ENCODE measurements around the gene GLB1L3. TPM values are rescaled to one million over a fixed set of nuclear protein-coding genes. Genes with fewer than 3 reads are reported as not detected.

Gene GLB1L3
- total and polyA plus RNA-seq, 2 of the 4 experiments (the other 2 are of a cell fraction) = not detected

DNA sequence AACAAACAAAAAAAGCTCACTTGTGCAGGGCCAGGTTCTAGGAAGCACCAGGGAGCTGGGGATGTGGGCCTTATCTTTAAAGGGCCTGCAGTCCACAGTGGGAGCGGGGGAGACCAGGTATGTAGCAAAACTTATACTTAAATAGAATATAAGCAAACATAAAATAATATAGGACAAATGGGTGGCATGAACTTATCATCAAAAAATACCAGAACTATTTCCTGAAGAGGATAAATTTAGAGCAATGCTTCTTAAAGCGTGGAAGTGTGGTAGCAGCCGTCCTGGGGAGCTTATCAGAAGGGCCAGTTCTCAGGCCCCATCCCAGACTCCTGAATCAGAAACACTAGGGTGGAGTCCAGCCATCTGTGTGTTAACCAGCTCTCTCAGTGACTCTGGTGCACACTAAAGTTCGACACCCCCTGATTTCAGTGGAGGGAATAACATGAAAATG lies 42.4 kb upstream of the GLB1L3 start:
- no peaks in the 10 kb centered on the region for H3K9me3 ChIP-seq (ENCODE audit: control insufficient read depth, insufficient read depth, low read length)
- H3K18ac ChIP-seq (ENCODE audit: low read depth, low read length) = no peak overlapping the region
- no TSS peak for BruUV-seq (replicated peaks)
- no peak overlapping the region for H4K8ac ChIP-seq (ENCODE audit: low read depth in 2 of 2, low read length in 2 of 2)
- in situ Hi-C loops (cut with MboI; ENCODE audit: low sequenced_read_pairs) (no loop called here), intact Hi-C loops (cut with micrococcal nuclease) (no loop called here), dilution Hi-C loops (cut with HindIII; ENCODE audit: low sequenced_read_pairs, unreplicated experiment) (no loop called here)
- no peak for TF ChIP-seq RCOR1 (IDR thresholded peaks at IDR 0.05; ENCODE audit: insufficient replicate concordance, low read length)
- no peak for TF ChIP-seq SMC3 (IDR thresholded peaks at IDR 0.05; ENCODE audit: low read depth, low read length)
- TF ChIP-seq, protein P1, sequence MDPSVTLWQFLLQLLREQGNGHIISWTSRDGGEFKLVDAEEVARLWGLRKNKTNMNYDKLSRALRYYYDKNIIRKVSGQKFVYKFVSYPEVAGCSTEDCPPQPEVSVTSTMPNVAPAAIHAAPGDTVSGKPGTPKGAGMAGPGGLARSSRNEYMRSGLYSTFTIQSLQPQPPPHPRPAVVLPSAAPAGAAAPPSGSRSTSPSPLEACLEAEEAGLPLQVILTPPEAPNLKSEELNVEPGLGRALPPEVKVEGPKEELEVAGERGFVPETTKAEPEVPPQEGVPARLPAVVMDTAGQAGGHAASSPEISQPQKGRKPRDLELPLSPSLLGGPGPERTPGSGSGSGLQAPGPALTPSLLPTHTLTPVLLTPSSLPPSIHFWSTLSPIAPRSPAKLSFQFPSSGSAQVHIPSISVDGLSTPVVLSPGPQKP (IDR thresholded peaks at IDR 0.05; ENCODE audit: borderline replicate concordance, low read depth, low read length) = no peak
- TF ChIP-seq, protein P2, sequence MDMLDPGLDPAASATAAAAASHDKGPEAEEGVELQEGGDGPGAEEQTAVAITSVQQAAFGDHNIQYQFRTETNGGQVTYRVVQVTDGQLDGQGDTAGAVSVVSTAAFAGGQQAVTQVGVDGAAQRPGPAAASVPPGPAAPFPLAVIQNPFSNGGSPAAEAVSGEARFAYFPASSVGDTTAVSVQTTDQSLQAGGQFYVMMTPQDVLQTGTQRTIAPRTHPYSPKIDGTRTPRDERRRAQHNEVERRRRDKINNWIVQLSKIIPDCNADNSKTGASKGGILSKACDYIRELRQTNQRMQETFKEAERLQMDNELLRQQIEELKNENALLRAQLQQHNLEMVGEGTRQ (IDR thresholded peaks at IDR 0.05; ENCODE audit: low read depth, low read length) = no peak
- no peak for TF ChIP-seq RFX5 (IDR thresholded peaks at IDR 0.05; ENCODE audit: low read depth, low read length)
- no peak for TF ChIP-seq MAZ (IDR thresholded peaks at IDR 0.05; ENCODE audit: borderline replicate concordance, low read depth, low read length)
- TF ChIP-seq RAD21 (IDR thresholded peaks at IDR 0.05; ENCODE audit: low read length) = no peak
- no peak for TF ChIP-seq CHD1 (IDR thresholded peaks at IDR 0.05; ENCODE audit: low read depth, low read length)
- TF ChIP-seq, protein P3, sequence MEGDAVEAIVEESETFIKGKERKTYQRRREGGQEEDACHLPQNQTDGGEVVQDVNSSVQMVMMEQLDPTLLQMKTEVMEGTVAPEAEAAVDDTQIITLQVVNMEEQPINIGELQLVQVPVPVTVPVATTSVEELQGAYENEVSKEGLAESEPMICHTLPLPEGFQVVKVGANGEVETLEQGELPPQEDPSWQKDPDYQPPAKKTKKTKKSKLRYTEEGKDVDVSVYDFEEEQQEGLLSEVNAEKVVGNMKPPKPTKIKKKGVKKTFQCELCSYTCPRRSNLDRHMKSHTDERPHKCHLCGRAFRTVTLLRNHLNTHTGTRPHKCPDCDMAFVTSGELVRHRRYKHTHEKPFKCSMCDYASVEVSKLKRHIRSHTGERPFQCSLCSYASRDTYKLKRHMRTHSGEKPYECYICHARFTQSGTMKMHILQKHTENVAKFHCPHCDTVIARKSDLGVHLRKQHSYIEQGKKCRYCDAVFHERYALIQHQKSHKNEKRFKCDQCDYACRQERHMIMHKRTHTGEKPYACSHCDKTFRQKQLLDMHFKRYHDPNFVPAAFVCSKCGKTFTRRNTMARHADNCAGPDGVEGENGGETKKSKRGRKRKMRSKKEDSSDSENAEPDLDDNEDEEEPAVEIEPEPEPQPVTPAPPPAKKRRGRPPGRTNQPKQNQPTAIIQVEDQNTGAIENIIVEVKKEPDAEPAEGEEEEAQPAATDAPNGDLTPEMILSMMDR (conservative IDR thresholded peaks at IDR 0.05; ENCODE audit: low read depth, low read length) = no peak
- TF ChIP-seq NFE2L2 (IDR thresholded peaks at IDR 0.05; ENCODE audit: low read depth, low read length) = no peak
- no peak for TF ChIP-seq MXI1 (IDR thresholded peaks at IDR 0.05; ENCODE audit: borderline replicate concordance, low read depth, low read length)
- peaks cover 7% of the 10 kb centered on the region; the same call in 1 of the 2 replicates for H3K9me1 ChIP-seq (ENCODE audit: insufficient read depth, low read length)
- no peak overlapping the region for H3K23ac ChIP-seq (ENCODE audit: low read depth, low read length)
- no peak overlapping the region for H2BK15ac ChIP-seq (ENCODE audit: low read depth, low read length)
- no peak overlapping the region for H3K9ac ChIP-seq (ENCODE audit: low read depth, low read length)
- no CpG with 5 or more reads among the region's 4 CpGs for WGBS, 2 experiments (ENCODE audit: extremely low coverage in 2 of 2, insufficient read length in 1 of 2)
- H3K79me1 ChIP-seq (ENCODE audit: low read depth in 1 of 2, low read length in 2 of 2) = peaks cover 28 to 60% of the 10 kb centered on the region in 2 experiments
- no peak overlapping the region for H3K4me2 ChIP-seq (ENCODE audit: low read depth, low read length)
- no peak overlapping the region for H4K5ac ChIP-seq (ENCODE audit: low read depth, low read length)
- DNase-seq = no peak
- no peak overlapping the region for H2BK20ac ChIP-seq (ENCODE audit: low read depth, low read length)
- H3K4ac ChIP-seq (ENCODE audit: low read depth, low read length) = no peak overlapping the region
- POLR2A ChIA-PET (ENCODE audit: unreplicated experiment) = no interaction called here
- peaks cover 25% of the 10 kb centered on the region for H4K20me1 ChIP-seq (ENCODE audit: insufficient read depth, low read length)
- no peak for ATAC-seq (ENCODE audit: low read depth)
- CTCF ChIA-PET = interaction anchor here (2.1 kb wide), 1 partner anchor 27 kb away, joined by 5 read pairs; no protein-coding TSS in a partner anchor
- H2BK5ac ChIP-seq (ENCODE audit: low read depth, low read length, poor library complexity, severe bottlenecking) = no peak overlapping the region
- no peak overlapping the region for H2AK5ac ChIP-seq (ENCODE audit: low read depth, low read length)
- H3K4me3 ChIP-seq (ENCODE audit: insufficient read depth, low read depth, low read length) = no peak overlapping the region
- no peak overlapping the region for H2AFZ ChIP-seq (replicated peaks; ENCODE audit: low read length, poor library complexity)
- H3K56ac ChIP-seq (ENCODE audit: extremely low read depth, insufficient read depth, low read length) = no peak overlapping the region
- no peaks in the 10 kb centered on the region for H3K27me3 ChIP-seq (ENCODE audit: control insufficient read depth, insufficient read depth, low read length)
- H2AK9ac ChIP-seq (replicated peaks; ENCODE audit: low read depth, low read length, poor library complexity) = no peak overlapping the region
- H3K27ac ChIP-seq (ENCODE audit: insufficient read depth, low read length) = no peak overlapping the region
- H2BK120ac ChIP-seq (ENCODE audit: low read depth, low read length) = no peak overlapping the region
- peaks cover 8% of the 10 kb centered on the region for H3K36me3 ChIP-seq (ENCODE audit: control insufficient read depth, insufficient read depth, low read length)
- H3K4me1 ChIP-seq (ENCODE audit: control insufficient read depth, insufficient read depth, low read length) = no peaks in the 10 kb centered on the region
- H4K91ac ChIP-seq (ENCODE audit: insufficient read depth, low read depth, low read length) = no peak overlapping the region
- H3K14ac ChIP-seq (replicated peaks; ENCODE audit: low read depth, low read length) = no peak overlapping the region

Data from IMR-90 (cell line).